Renal cortex interstitium (tissue), 11 donors: Measurements from ENCODE around the gene CYP2C18. TPM values are rescaled to one million over a fixed set of nuclear protein-coding genes. Genes with fewer than 3 reads are reported as not detected.
"Not testable (repeated sequence)": the region's sequence is repeated elsewhere in the genome, so short reads cannot be mapped to it uniquely, and the experiment has no call there.

Experiments
- DNase-seq, 11 donors: peaks; one replicate each; pipeline ENCODE4 v3.0.0-alpha.2; 2013; ENCODE audit warnings: low read depth in 9 of 11, low spot score in 4 of 11; ENCODE audit errors: extremely low read depth in 1 of 11
- polyA plus RNA-seq, 3 donors: library from polyadenylated mRNA; unstranded; fragments of 120-200 nt; gene quantifications; one replicate each; pipeline ENCODE4 v1.2.1, GENCODE V29; 2013; ENCODE audit not compliant: insufficient read length in 3 of 3

The CYP2C18 gene
- polyA plus RNA-seq, 3 donors = 0.26 to 0.61 (median 0.34) TPM

GRCh38 chr10:94725871-94726270 is 42.3 kb downstream of the CYP2C18 start:
- no peak for DNase-seq

- DNase-seq = no peak
Measured at GRCh38 chr10:94735197-94735596, 51.7 kb downstream of the CYP2C18 start.

- no peak for DNase-seq
Measured at GRCh38 chr10:94738588-94738987, 55.1 kb downstream of the CYP2C18 start.

- DNase-seq = no peak
Measured at GRCh38 chr10:94747137-94747536, 63.6 kb downstream of the CYP2C18 start.

- no peak for DNase-seq
Measured at GRCh38 chr10:94747838-94748237, 64.3 kb downstream of the CYP2C18 start.

- no peak for DNase-seq
Measured at GRCh38 chr10:94757916-94758315, 74.4 kb downstream of the CYP2C18 start.

GRCh38 chr10:94760586-94761178 is 77.2 kb downstream of the CYP2C18 start:
- DNase-seq = no peak

- DNase-seq = no peak
Measured at GRCh38 chr10:94762393-94762792, 78.9 kb downstream of the CYP2C18 start, which contains the start of gene CYP2C19. CYP2C19 (plus strand) TSS chr10:94762681; CDS start chr10:94762706, 25 bp downstream.

GRCh38 chr10:94775425-94775824 is 91.9 kb downstream of the CYP2C18 start:
- not testable (repeated sequence) for DNase-seq

GRCh38 chr10:94777886-94778458 is 94.4 kb downstream of the CYP2C18 start:
- no peak for DNase-seq

GRCh38 chr10:94780844-94781243 is 97.3 kb downstream of the CYP2C18 start:
- DNase-seq = no peak

- DNase-seq = no peak
Measured at GRCh38 chr10:94784256-94784655, 100.7 kb downstream of the CYP2C18 start.

- DNase-seq = no peak
Measured at GRCh38 chr10:94785211-94785610, 101.7 kb downstream of the CYP2C18 start.

Other genes with a start within 250 kb of the CYP2C18 start
- 10 to 100 TPM; 29.7 to 38.5 (median 38.1) TPM for gene HELLS, start 137.9 kb upstream of the CYP2C18 start, polyA plus RNA-seq
- under 1 TPM in 2 of 3 donors, not detected in 1; 0.07 to 0.29 TPM for gene CYP2C19, start 79.0 kb downstream of the CYP2C18 start, polyA plus RNA-seq